Dermis microvascular lymphatic vessel endothelial cell (primary cell): ENCODE results near the gene CLEC4D. TPM values are rescaled to one million over a fixed set of nuclear protein-coding genes. Genes with fewer than 3 reads are reported as not detected.

Experiments used
- total RNA-seq: library from RNA; depleted of rRNA; stranded (reverse); fragments of >200 nt; gene quantifications from 2 replicates; pipeline ENCODE4 v1.2.1, GENCODE V29; 2014

CLEC4D gene
- total RNA-seq, 1 donor from 2014 or later = not detected

Other genes with a start within 250 kb of the CLEC4D start
- not detected in 2 replicates for gene CLEC6A, start 57.5 kb upstream of the CLEC4D start, total RNA-seq
- not detected in 2 replicates for gene CLEC4E, start 27.4 kb downstream of the CLEC4D start, total RNA-seq
- gene AICDA, start 99.4 kb downstream of the CLEC4D start, total RNA-seq = not detected in 2 replicates
- gene MFAP5, start 149.3 kb downstream of the CLEC4D start, total RNA-seq = 0.13 TPM in 1 of 2 replicates, not detected in the other
- 31.8 and 56.9 TPM in 2 replicates for gene RIMKLB, start 184.5 kb downstream of the CLEC4D start, total RNA-seq